ENCODE measurements around the gene C9orf57.

GRCh38 chr9:72046630-72047456 is 13.6 kb downstream of the C9orf57 start:
- no peak for TF ChIP-seq POLR2A (IDR thresholded peaks at IDR 0.05)
- no peak for TF ChIP-seq CTCF (IDR thresholded peaks at IDR 0.05)
- TF ChIP-seq POLR2AphosphoS5 (IDR thresholded peaks at IDR 0.05), result no peak
- no peak for TF ChIP-seq EP300 (IDR thresholded peaks at IDR 0.05)

Data from gastroesophageal sphincter (tissue), 3 donors.